ENCODE results near the gene SLC38A3.

Gene SLC38A3

GRCh38 chr3:50169232-50169832, 35.7 kb upstream of the SLC38A3 start:
- no peak for DNase-seq

GRCh38 chr3:50169858-50170257, 35.2 kb upstream of the SLC38A3 start:
- no peak for DNase-seq

GRCh38 chr3:50170689-50171088, 34.4 kb upstream of the SLC38A3 start:
- DNase-seq = no peak

GRCh38 chr3:50171540-50172301, 33.4 kb upstream of the SLC38A3 start:
- no peak for DNase-seq

- DNase-seq = no peak
These were observed 32.3 kb upstream of the SLC38A3 start for GRCh38 chr3:50172626-50173220.

GRCh38 chr3:50173685-50174516, 31.2 kb upstream of the SLC38A3 start:
- no peak for DNase-seq

- no peak for DNase-seq
These were observed 30.6 kb upstream of the SLC38A3 start for GRCh38 chr3:50174517-50174895.

- DNase-seq = no peak
These were observed 30.0 kb upstream of the SLC38A3 start for GRCh38 chr3:50174947-50175524.

- DNase-seq = no peak
These were observed 27.7 kb upstream of the SLC38A3 start for GRCh38 chr3:50177346-50177745.

GRCh38 chr3:50179710-50180109, 25.4 kb upstream of the SLC38A3 start:
- DNase-seq = no peak

GRCh38 chr3:50181985-50182384, 23.1 kb upstream of the SLC38A3 start:
- no peak for DNase-seq

GRCh38 chr3:50182533-50183099, 22.5 kb upstream of the SLC38A3 start:
- no peak for DNase-seq

GRCh38 chr3:50183755-50184154, 21.3 kb upstream of the SLC38A3 start:
- DNase-seq = no peak

GRCh38 chr3:50184242-50184978, 20.7 kb upstream of the SLC38A3 start:
- no peak for DNase-seq

- no peak for DNase-seq
These were observed 19.8 kb upstream of the SLC38A3 start for GRCh38 chr3:50185230-50185629.

- DNase-seq = no peak
These were observed 19.0 kb upstream of the SLC38A3 start for GRCh38 chr3:50186096-50186495.

GRCh38 chr3:50187750-50188149, 17.3 kb upstream of the SLC38A3 start:
- DNase-seq = no peak

GRCh38 chr3:50189274-50189673, 15.8 kb upstream of the SLC38A3 start:
- DNase-seq = peak; percentile 37 to 72

- DNase-seq = no peak
These were observed 15.1 kb upstream of the SLC38A3 start for GRCh38 chr3:50189989-50190388.

GRCh38 chr3:50190936-50191660, 14.0 kb upstream of the SLC38A3 start, which contains the start of gene GNAT1:
GNAT1 (plus strand) TSS chr3:50191610; CDS start chr3:50191726, 116 bp downstream.
- DNase-seq = no peak

- DNase-seq = no peak
These were observed 12.9 kb upstream of the SLC38A3 start for GRCh38 chr3:50192124-50192523.

Measured in NCI-H446 (cell line).